PC-3 (cell line): Measurements from ENCODE around the gene MACIR. TPM values are rescaled to one million over a fixed set of nuclear protein-coding genes. Genes with fewer than 3 reads are reported as not detected.
A peak's percentile ranks its signal among the peaks of the same experiment; 100 is the strongest.

Experiments
- ATAC-seq: fragments of 200-7000 bp; cut with Tn5 transposase; 2 replicates; pipeline ENCODE4 v1.9.1; 2020; ENCODE audit warnings: mild to moderate bottlenecking, moderate library complexity
- BruUV-seq: library from RNA; stranded (reverse); fragments of 400-500 nt; replicated peaks from 2 replicates; lab custom pipeline; 2021; lab: Mats Ljungman, UMichigan
- CTCF ChIA-PET: fragments of 300-600 bp; sonication (Branson Sonifier 250); formaldehyde crosslinking; loops from one replicate; lab custom pipeline; 2022; ENCODE audit warnings: antibody characterized with exemption; lab: Charles Lee
- POLR2A ChIA-PET: fragments of 300-600 bp; sonication (Branson Sonifier 250); formaldehyde crosslinking; loops from one replicate; lab custom pipeline; 2022; ENCODE audit warnings: antibody characterized with exemption; ENCODE audit not compliant: unreplicated experiment; lab: Charles Lee
- DNase-seq: peaks from one replicate; pipeline ENCODE4 v3.0.0-alpha.2; 2015
- H2AFZ ChIP-seq: fragments of 300-600 bp; sonication (generic); 2 replicates; pipeline ENCODE4 v1.6.0; 2016; ENCODE audit warnings: antibody characterized with exemption, low read length
- H3F3A ChIP-seq: fragments of 300-600 bp; sonication (generic); one replicate; pipeline ENCODE4 v1.6.0; 2017; ENCODE audit warnings: antibody characterized with exemption, low read length, control low read depth, mild to moderate bottlenecking; ENCODE audit not compliant: unreplicated experiment
- H3K27ac ChIP-seq: fragments of 300-600 bp; sonication (generic); 2 replicates; pipeline ENCODE4 v1.5.1; 2016; ENCODE audit warnings: mild to moderate bottlenecking, low read length
- H3K27me3 ChIP-seq: fragments of 300-600 bp; sonication (generic); 2 replicates; pipeline ENCODE4 v1.6.1; 2016; ENCODE audit warnings: low read length, mixed read lengths
- H3K36me3 ChIP-seq: fragments of 300-600 bp; sonication (generic); 2 replicates; pipeline ENCODE4 v1.6.1; 2016; ENCODE audit warnings: low read depth, mixed run types, low read length, mixed read lengths
- H3K4me1 ChIP-seq: fragments of 300-600 bp; sonication (generic); 2 replicates; pipeline ENCODE4 v1.5.1; 2016; ENCODE audit warnings: low read length; ENCODE audit not compliant: insufficient read depth
- H3K4me2 ChIP-seq: fragments of 300-600 bp; sonication (generic); 2 replicates; pipeline ENCODE4 v1.6.0; 2016; ENCODE audit warnings: low read length
- H3K4me3 ChIP-seq: fragments of 300-600 bp; sonication (generic); 2 replicates; pipeline ENCODE4 v1.5.1; 2016; ENCODE audit warnings: mild to moderate bottlenecking, low read length, mixed read lengths
- H3K79me2 ChIP-seq: fragments of 300-600 bp; sonication (generic); 2 replicates; pipeline ENCODE4 v1.6.1; 2017; ENCODE audit warnings: low read length, mixed read lengths
- H3K9ac ChIP-seq: fragments of 300-600 bp; sonication (generic); 2 replicates; pipeline ENCODE4 v1.6.0; 2016; ENCODE audit warnings: mild to moderate bottlenecking, low read length
- H3K9me2 ChIP-seq: fragments of 300-600 bp; sonication (generic); replicated peaks from 2 replicates; pipeline ENCODE4 v1.6.1; 2016; ENCODE audit warnings: mixed run types, low read length, mixed read lengths
- H3K9me3 ChIP-seq: fragments of 300-600 bp; sonication (generic); 2 replicates; pipeline ENCODE4 v1.6.1; 2016; ENCODE audit warnings: low read length, mixed read lengths
- H4K20me1 ChIP-seq: fragments of 300-600 bp; sonication (generic); 2 replicates; pipeline ENCODE4 v1.6.1; 2016; ENCODE audit warnings: low read length, mixed read lengths
- CTCF ChIP-seq: fragments of 300-600 bp; sonication (generic); conservative IDR thresholded peaks from 2 replicates; pipeline ENCODE4 v1.5.1; 2017; ENCODE audit warnings: antibody characterized with exemption, low read depth, mild to moderate bottlenecking, low read length
- EZH2 ChIP-seq: fragments of 300-600 bp; sonication (generic); IDR thresholded peaks from one replicate; pipeline ENCODE4 v1.6.1; 2017; ENCODE audit warnings: antibody characterized with exemption, mild to moderate bottlenecking, low read length; ENCODE audit not compliant: unreplicated experiment
- EZH2phosphoT487 ChIP-seq: fragments of 300-600 bp; sonication (generic); IDR thresholded peaks from 2 replicates; pipeline ENCODE4 v1.6.1; 2018; ENCODE audit warnings: mild to moderate bottlenecking, antibody characterized with exemption, low read length, borderline replicate concordance
- intact Hi-C: fragments of 100-400 bp; cut with micrococcal nuclease; formaldehyde crosslinking; loops from 2 replicates; pipeline ENCODE4 v1.9.0; 2023
- total RNA-seq: library from RNA; depleted of rRNA; stranded (reverse); fragments of >200 nt; gene quantifications from 2 replicates; pipeline ENCODE4 v1.2.3, GENCODE V29; 2014

MACIR gene
- total RNA-seq, 1 experiment from 2014 or later, result 22.2 TPM

- ChIA-PET CTCF (no interaction called here), POLR2A (no interaction called here)
- Histone ChIP-seq H3F3A (no peaks in the 10 kb centered on the region), H3K27ac (no peak overlapping the region), H3K27me3 (no peaks in the 10 kb centered on the region), H3K79me2 (no peaks in the 10 kb centered on the region), H3K4me2 (no peak overlapping the region), H3K4me1 (no peaks in the 10 kb centered on the region), H4K20me1 (no peaks in the 10 kb centered on the region), H3K4me3 (no peak overlapping the region), H3K9ac (no peak overlapping the region), H2AFZ (no peak overlapping the region), H3K36me3 (no peaks in the 10 kb centered on the region), H3K9me3 (no peaks in the 10 kb centered on the region), H3K9me2 (no peaks in the 10 kb centered on the region)
- no peak for DNase-seq
- ATAC-seq, result no peak
- no TSS peak for BruUV-seq
- no peak for TF ChIP-seq EZH2phosphoT487
- TF ChIP-seq EZH2, result no peak
- no peak for TF ChIP-seq CTCF
- intact Hi-C loops, result no loop called here
Measured at GRCh38 chr5:103315455-103315854, 56.9 kb downstream of the MACIR start.

- no peak overlapping the region for H3K4me2 ChIP-seq
- H3K27me3 ChIP-seq, result no peaks in the 10 kb centered on the region
- no peak for TF ChIP-seq EZH2phosphoT487
- TF ChIP-seq CTCF, result no peak
- TF ChIP-seq EZH2, result no peak
- H3K27ac ChIP-seq, result no peak overlapping the region
- H3K36me3 ChIP-seq, result no peaks in the 10 kb centered on the region
- no peaks in the 10 kb centered on the region for H3F3A ChIP-seq
- H3K79me2 ChIP-seq, result no peaks in the 10 kb centered on the region
- H3K9me2 ChIP-seq, result no peaks in the 10 kb centered on the region
- no peaks in the 10 kb centered on the region for H3K9me3 ChIP-seq
- ChIA-PET POLR2A (no interaction called here), CTCF (no interaction called here)
- H4K20me1 ChIP-seq, result no peaks in the 10 kb centered on the region
- no peak overlapping the region for H2AFZ ChIP-seq
- no peak for DNase-seq
- intact Hi-C loops, result loop anchor here (5.0 kb wide), 1 partner anchor 45 kb away; no protein-coding TSS in a partner anchor
- no peaks in the 10 kb centered on the region for H3K4me1 ChIP-seq
- no peak overlapping the region for H3K4me3 ChIP-seq
- H3K9ac ChIP-seq, result no peak overlapping the region
- BruUV-seq, result no TSS peak
- ATAC-seq, result no peak
Measured at GRCh38 chr5:103327451-103327850, 68.9 kb downstream of the MACIR start.

GRCh38 chr5:103327893-103328292 lies 69.3 kb downstream of the MACIR start:
- ChIA-PET POLR2A (interaction anchor here (0.6 kb wide), 1 partner anchor 18 kb away, joined by 3 read pairs; no protein-coding TSS in a partner anchor), CTCF (no interaction called here)
- no peaks in the 10 kb centered on the region for H3K9me3 ChIP-seq
- H3K27me3 ChIP-seq, result no peaks in the 10 kb centered on the region
- no peak overlapping the region for H3K4me3 ChIP-seq
- no peaks in the 10 kb centered on the region for H3F3A ChIP-seq
- TF ChIP-seq EZH2 (no peak), EZH2phosphoT487 (no peak), CTCF (no peak)
- intact Hi-C loops, result loop anchor here (5.0 kb wide), 1 partner anchor 46 kb away; no protein-coding TSS in a partner anchor
- no peaks in the 10 kb centered on the region for H4K20me1 ChIP-seq
- ATAC-seq (peak; percentile 96), DNase-seq (no peak)
- no peak overlapping the region for H3K9ac ChIP-seq
- H3K4me1 ChIP-seq, result no peaks in the 10 kb centered on the region
- no TSS peak for BruUV-seq
- no peak overlapping the region for H3K4me2 ChIP-seq
- H3K79me2 ChIP-seq, result no peaks in the 10 kb centered on the region
- no peaks in the 10 kb centered on the region for H3K9me2 ChIP-seq
- no peaks in the 10 kb centered on the region for H3K36me3 ChIP-seq
- no peak overlapping the region for H2AFZ ChIP-seq
- no peak overlapping the region for H3K27ac ChIP-seq
